Left ventricle myocardium inferior (tissue), 1 donor: ENCODE results near the gene BLVRB. TPM values are rescaled to one million over a fixed set of nuclear protein-coding genes. Genes with fewer than 3 reads are reported as not detected.

Source experiments
- DNase-seq: peaks from one replicate; pipeline ENCODE4 v3.0.0-alpha.2; 2020
- H3K27ac ChIP-seq: fragments of 200-600 bp; replicated peaks from 2 replicates; pipeline ENCODE4 v1.8.0; 2021
- H3K27me3 ChIP-seq: fragments of 200-600 bp; 2 replicates; pipeline ENCODE4 v1.8.0; 2021; ENCODE audit warnings: low read depth
- H3K36me3 ChIP-seq: fragments of 200-600 bp; 2 replicates; pipeline ENCODE4 v1.8.0; 2021
- H3K4me1 ChIP-seq: fragments of 200-600 bp; 2 replicates; pipeline ENCODE4 v1.8.0; 2021
- H3K4me3 ChIP-seq: fragments of 200-600 bp; 2 replicates; pipeline ENCODE4 v1.8.0; 2021; ENCODE audit warnings: mild to moderate bottlenecking, moderate library complexity
- H3K9me3 ChIP-seq: fragments of 200-600 bp; replicated peaks from 2 replicates; pipeline ENCODE4 v1.8.0; 2021
- intact Hi-C: fragments of 100-400 bp; cut with micrococcal nuclease; formaldehyde crosslinking; loops from one replicate; pipeline ENCODE4 v1.11.0; 2022
- long read RNA-seq: library from polyadenylated mRNA; unstranded; transcript quantifications from one replicate; pipeline ENCODE4 v2.0.0, GENCODE V29; 2021
- total RNA-seq: library from RNA; stranded (reverse); fragmentation: NEBNext Ultra II Directional; extraction: Animal tissue kit (Norgen Biotek cat#: 25700); gene quantifications from one replicate; pipeline ENCODE4 v1.2.1, GENCODE V29; 2021
- TF ChIP-seq, protein P1 (sequence below): fragments of 200-600 bp; IDR thresholded peaks from 2 replicates; pipeline ENCODE4 v1.8.0; 2021; ENCODE audit warnings: antibody characterized with exemption, mild to moderate bottlenecking, borderline replicate concordance
- donor health status: DM: no; HTN: yes; CAD: no; lungs with severe emphysema.

The BLVRB gene
- 91.3 TPM for total RNA-seq
- long read RNA-seq, transcript BLVRB-201 (5 exons, 873 nt) = major isoform, 74 of 78 reads
- long read RNA-seq, partial matches to known transcripts = 0 of 78 reads
- long read RNA-seq, other reads (novel, unspliced or antisense) = 3 of 78 reads

DNA sequence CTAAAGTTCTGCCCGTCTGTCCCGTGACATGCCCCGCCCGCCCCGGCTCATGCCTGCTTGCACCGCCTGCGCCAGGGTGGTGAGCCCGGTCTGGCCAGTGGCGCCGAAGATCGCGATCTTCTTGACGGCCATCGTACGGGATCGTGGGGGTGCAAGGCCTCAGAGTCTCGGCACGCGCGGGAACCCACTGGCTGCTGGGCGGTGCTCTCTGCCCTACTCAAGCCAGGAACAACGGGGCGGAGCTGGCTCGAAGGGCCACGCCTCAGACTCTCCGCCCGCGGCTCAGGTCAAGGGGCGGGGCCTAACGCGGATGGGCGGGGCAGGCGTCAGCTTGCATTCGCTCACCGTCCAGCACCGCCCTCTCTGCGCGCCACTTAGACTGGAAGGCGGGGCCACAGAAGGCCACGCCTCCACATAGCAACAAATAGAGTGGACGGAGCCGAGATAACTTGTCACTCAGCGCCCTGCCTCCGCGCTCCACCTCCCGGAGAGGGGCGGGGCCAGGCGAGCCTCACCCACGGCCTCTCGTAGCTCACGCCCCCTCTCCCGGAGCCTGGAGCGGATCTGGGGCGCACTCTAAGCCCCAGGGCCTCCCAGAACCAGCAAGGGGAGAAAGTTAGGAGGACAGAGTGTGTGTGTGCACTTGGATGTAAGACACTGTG is at the start of gene BLVRB:
Gene BLVRB, minus strand, starts transcription at position 189 of the 662 bp plus-strand sequence. Its CDS starts 57 bp downstream, at position 132.
- H3K27ac ChIP-seq = peak within 1 kb of the TSS; percentile 89
- intact Hi-C loops = no loop called here

DNA sequence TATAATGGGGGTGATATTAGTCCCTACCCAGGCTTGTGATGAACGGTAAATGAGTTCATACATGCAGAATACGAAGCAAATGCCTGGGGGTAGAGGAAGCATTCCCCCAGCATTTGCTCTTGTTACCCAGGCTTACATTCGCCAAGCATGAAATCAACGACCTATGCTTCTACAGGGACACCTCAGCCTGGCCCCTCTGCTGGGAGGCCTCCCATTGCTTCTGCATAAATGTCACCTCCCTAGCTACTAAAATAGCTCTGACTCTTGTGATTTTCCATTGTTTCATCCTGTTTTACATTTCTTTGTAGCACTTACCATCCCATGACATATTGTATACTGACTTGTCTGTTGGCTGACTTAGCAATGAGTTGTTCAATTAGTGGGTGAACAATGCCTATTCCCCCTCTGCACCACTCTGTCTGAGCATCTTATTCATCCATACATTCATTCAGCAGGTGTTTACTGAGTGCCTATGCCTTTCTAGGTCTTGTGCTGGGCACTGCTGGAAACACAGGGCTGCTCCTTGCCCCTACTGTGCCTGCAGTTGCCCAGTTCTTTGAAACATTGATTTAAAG is 48.3 kb upstream of the BLVRB start:
- intact Hi-C loops = no loop called here
- TF ChIP-seq, protein P1, sequence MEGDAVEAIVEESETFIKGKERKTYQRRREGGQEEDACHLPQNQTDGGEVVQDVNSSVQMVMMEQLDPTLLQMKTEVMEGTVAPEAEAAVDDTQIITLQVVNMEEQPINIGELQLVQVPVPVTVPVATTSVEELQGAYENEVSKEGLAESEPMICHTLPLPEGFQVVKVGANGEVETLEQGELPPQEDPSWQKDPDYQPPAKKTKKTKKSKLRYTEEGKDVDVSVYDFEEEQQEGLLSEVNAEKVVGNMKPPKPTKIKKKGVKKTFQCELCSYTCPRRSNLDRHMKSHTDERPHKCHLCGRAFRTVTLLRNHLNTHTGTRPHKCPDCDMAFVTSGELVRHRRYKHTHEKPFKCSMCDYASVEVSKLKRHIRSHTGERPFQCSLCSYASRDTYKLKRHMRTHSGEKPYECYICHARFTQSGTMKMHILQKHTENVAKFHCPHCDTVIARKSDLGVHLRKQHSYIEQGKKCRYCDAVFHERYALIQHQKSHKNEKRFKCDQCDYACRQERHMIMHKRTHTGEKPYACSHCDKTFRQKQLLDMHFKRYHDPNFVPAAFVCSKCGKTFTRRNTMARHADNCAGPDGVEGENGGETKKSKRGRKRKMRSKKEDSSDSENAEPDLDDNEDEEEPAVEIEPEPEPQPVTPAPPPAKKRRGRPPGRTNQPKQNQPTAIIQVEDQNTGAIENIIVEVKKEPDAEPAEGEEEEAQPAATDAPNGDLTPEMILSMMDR = no peak
- Histone ChIP-seq H3K4me3 (no peak overlapping the region), H3K36me3 (no peaks in the 10 kb centered on the region), H3K4me1 (peaks cover 10% of the 10 kb centered on the region), H3K9me3 (no peaks in the 10 kb centered on the region), H3K27me3 (peaks cover 66% of the 10 kb centered on the region), H3K27ac (no peak overlapping the region)
- DNase-seq = no peak

More for the DNA sequence above, at the start of gene BLVRB:
- Histone ChIP-seq H3K4me1 (peaks cover 44% of the 10 kb centered on the region), H3K4me3 (peak within 1 kb of the TSS; percentile 75), H3K9me3 (no peaks in the 10 kb centered on the region), H3K27me3 (peaks cover 5% of the 10 kb centered on the region), H3K36me3 (no peaks in the 10 kb centered on the region)
- peak; percentile 100 for DNase-seq
- TF ChIP-seq, protein P1 = no peak

DNA sequence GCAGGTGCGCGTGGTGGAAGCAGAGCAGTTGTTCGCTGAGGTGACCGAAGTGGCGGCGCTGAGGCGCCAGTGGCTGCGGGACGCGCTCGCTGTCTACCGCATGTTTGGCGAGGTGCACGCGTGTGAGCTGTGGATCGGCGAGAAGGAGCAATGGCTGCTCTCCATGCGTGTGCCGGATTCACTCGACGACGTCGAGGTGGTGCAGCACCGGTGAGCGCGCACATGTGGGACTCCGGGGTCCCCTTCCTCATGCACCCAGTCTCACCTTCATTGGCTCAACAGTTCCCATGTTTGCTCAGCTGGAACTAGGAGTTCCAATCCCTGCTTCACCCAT is 47.8 kb upstream of the BLVRB start:
- Histone ChIP-seq H3K27me3 (peaks cover 61% of the 10 kb centered on the region), H3K4me1 (peaks cover 10% of the 10 kb centered on the region), H3K36me3 (no peaks in the 10 kb centered on the region), H3K27ac (no peak overlapping the region), H3K9me3 (no peaks in the 10 kb centered on the region), H3K4me3 (peak overlapping the region; percentile 47)
- intact Hi-C loops = no loop called here
- TF ChIP-seq, protein P1 = no peak
- no peak for DNase-seq

DNA sequence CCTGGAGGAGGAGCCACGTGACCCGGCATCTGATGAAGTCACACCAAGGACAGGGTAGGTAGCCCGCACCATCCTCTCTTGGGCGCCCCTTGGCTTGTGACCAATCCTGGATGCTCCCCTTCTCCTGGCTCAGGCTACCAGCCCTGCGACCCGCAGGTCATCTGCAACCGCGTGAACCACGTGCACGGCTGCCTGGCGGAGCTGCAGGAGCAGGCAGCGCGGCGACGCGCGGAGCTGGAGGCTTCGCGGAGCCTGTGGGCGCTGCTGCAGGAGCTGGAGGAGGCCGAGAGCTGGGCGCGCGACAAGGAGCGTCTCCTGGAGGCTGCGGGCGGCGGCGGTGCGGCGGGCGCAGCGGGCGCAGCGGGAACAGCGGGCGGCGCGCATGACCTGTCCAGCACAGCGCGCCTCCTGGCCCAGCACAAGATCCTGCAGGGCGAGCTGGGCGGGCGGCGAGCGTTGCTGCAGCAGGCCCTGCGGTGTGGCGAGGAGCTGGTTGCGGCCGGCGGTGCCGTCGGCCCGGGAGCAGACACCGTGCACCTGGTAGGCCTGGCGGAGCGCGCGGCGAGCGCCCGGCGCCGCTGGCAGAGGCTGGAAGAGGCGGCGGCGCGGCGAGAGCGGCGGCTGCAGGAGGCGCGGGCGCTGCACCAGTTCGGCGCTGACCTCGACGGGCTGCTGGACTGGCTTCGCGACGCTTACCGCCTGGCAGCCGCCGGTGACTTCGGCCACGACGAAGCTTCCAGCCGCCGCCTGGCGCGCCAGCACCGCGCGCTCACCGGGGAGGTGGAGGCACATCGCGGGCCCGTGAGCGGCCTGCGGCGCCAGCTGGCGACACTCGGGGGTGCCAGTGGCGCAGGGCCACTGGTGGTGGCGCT is 47.2 kb upstream of the BLVRB start:
- DNase-seq = no peak
- H3K4me1 ChIP-seq = peaks cover 10% of the 10 kb centered on the region
- TF ChIP-seq, protein P1 = no peak
- H3K27ac ChIP-seq = no peak overlapping the region
- peak overlapping the region; percentile 47 for H3K4me3 ChIP-seq
- H3K9me3 ChIP-seq = no peaks in the 10 kb centered on the region
- no peaks in the 10 kb centered on the region for H3K36me3 ChIP-seq
- intact Hi-C loops = no loop called here
- H3K27me3 ChIP-seq = peaks cover 55% of the 10 kb centered on the region

DNA sequence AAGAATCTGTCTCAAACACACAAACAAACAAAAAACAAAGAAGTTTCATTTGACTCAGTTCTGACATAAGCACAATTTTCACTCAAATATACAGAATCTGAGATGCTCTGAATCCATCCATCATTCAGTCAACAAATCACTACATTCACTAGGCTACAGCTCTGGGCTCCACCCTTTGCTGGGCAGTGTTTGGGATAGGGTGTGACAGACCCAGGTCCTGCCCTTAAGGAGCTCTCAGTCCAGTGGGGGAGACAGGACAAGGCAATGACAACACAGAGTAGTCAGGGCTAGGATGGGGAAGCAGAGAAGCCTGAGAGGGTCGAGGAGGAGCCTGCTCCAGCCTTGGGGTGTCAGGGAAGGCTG is 46.5 kb upstream of the BLVRB start:
- no peaks in the 10 kb centered on the region for H3K36me3 ChIP-seq
- TF ChIP-seq, protein P1 = no peak
- H3K27me3 ChIP-seq = peaks cover 49% of the 10 kb centered on the region
- no peak overlapping the region for H3K4me3 ChIP-seq
- no peaks in the 10 kb centered on the region for H3K9me3 ChIP-seq
- intact Hi-C loops = no loop called here
- H3K4me1 ChIP-seq = peaks cover 10% of the 10 kb centered on the region
- H3K27ac ChIP-seq = no peak overlapping the region
- no peak for DNase-seq
